ENCODE results near the gene TMEM97.

GRCh38 chr17:28335959-28336871 lies 17.2 kb downstream of the TMEM97 start:
- TF ChIP-seq HNRNPL (IDR thresholded peaks at IDR 0.05; ENCODE audit: low read depth, low read length) (no peak), REST (IDR thresholded peaks at IDR 0.05; ENCODE audit: borderline replicate concordance) (no peak), REST (CRISPR knock-in tag; IDR thresholded peaks at IDR 0.05; ENCODE audit: low read depth) (no peak), BRCA1 (IDR thresholded peaks at IDR 0.05) (no peak), BRCA1 (CRISPR knock-in tag; IDR thresholded peaks at IDR 0.05) (no peak), POLR2A (conservative IDR thresholded peaks at IDR 0.05) (0 out of 2 replicates have a peak, but pooled peaks have one; percentile 39), SIN3A (IDR thresholded peaks at IDR 0.05; ENCODE audit: borderline replicate concordance in 2 of 2, control insufficient read depth in 1 of 2, low read depth in 2 of 2, low read length in 2 of 2) (peak in 1 of 2 experiments; percentile 21; a peak in 1 of 4 replicates), SREBF2 (CRISPR knock-in tag; IDR thresholded peaks at IDR 0.05) (no peak), MCM7 (IDR thresholded peaks at IDR 0.05) (no peak)
- TF ChIP-seq, protein P1, sequence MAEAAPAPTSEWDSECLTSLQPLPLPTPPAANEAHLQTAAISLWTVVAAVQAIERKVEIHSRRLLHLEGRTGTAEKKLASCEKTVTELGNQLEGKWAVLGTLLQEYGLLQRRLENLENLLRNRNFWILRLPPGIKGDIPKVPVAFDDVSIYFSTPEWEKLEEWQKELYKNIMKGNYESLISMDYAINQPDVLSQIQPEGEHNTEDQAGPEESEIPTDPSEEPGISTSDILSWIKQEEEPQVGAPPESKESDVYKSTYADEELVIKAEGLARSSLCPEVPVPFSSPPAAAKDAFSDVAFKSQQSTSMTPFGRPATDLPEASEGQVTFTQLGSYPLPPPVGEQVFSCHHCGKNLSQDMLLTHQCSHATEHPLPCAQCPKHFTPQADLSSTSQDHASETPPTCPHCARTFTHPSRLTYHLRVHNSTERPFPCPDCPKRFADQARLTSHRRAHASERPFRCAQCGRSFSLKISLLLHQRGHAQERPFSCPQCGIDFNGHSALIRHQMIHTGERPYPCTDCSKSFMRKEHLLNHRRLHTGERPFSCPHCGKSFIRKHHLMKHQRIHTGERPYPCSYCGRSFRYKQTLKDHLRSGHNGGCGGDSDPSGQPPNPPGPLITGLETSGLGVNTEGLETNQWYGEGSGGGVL (CRISPR knock-in tag; IDR thresholded peaks at IDR 0.05) = no peak

Data from K562 (cell line).